ENCODE results near the gene PPIC.
"Not testable (repeated sequence)": the region's sequence is repeated elsewhere in the genome, so short reads cannot be mapped to it uniquely, and the experiment has no call there.

Gene PPIC

GRCh38 chr5:123007182-123007581, 29.3 kb downstream of the PPIC start:
- DNase-seq, result no peak

- no peak for DNase-seq
Measured at GRCh38 chr5:123001808-123002207, 34.7 kb downstream of the PPIC start.

- DNase-seq, result no peak
Measured at GRCh38 chr5:123000731-123001130, 35.8 kb downstream of the PPIC start.

- peak in 1 of 2 donors; percentile 2 for DNase-seq
Measured at GRCh38 chr5:122999947-123000563, 36.5 kb downstream of the PPIC start.

- no peak for DNase-seq
Measured at GRCh38 chr5:122997294-122997693, 39.2 kb downstream of the PPIC start.

- DNase-seq, result no peak
Measured at GRCh38 chr5:122996091-122996490, 40.4 kb downstream of the PPIC start.

- no peak for DNase-seq
Measured at GRCh38 chr5:122985954-122986721, 50.4 kb downstream of the PPIC start.

GRCh38 chr5:122985006-122985700, 51.4 kb downstream of the PPIC start:
- no peak for DNase-seq

GRCh38 chr5:122984425-122984824, 52.1 kb downstream of the PPIC start:
- DNase-seq, result no peak

GRCh38 chr5:122982376-122982775, 54.1 kb downstream of the PPIC start:
- DNase-seq, result no peak

GRCh38 chr5:122981846-122982245, 54.7 kb downstream of the PPIC start:
- DNase-seq, result no peak

- no peak for DNase-seq
Measured at GRCh38 chr5:122978644-122979297, 57.8 kb downstream of the PPIC start.

GRCh38 chr5:122978068-122978467, 58.5 kb downstream of the PPIC start:
- no peak for DNase-seq

GRCh38 chr5:122977319-122977718, 59.2 kb downstream of the PPIC start:
- no peak for DNase-seq

- not testable (repeated sequence) for DNase-seq
Measured at GRCh38 chr5:122974251-122974650, 62.3 kb downstream of the PPIC start.

- not testable (repeated sequence) for DNase-seq
Measured at GRCh38 chr5:122973759-122974158, 62.8 kb downstream of the PPIC start.

Data from activated CD4-positive, alpha-beta T cell treated with anti-CD3 and anti-CD28 coated beads for 4 hours (primary cell).